Cardiac septum (tissue), 1 donor: Measurements from ENCODE around the gene STX8. TPM values are rescaled to one million over a fixed set of nuclear protein-coding genes. Genes with fewer than 3 reads are reported as not detected.

ENCODE experiments used
- DNase-seq: peaks from one replicate; pipeline ENCODE4 v3.0.0-alpha.2; 2020; ENCODE audit warnings: low spot score
- intact Hi-C: fragments of 100-400 bp; cut with DNase I; formaldehyde crosslinking; loops from one replicate; pipeline ENCODE4 v1.14.0; 2022
- total RNA-seq: library from RNA; stranded (reverse); fragmentation: NEBNext Ultra II Directional; extraction: Animal tissue kit (Norgen Biotek cat#: 25700); gene quantifications from one replicate; pipeline ENCODE4 v1.2.1, GENCODE V29; 2021
- donor health status: DM: no; HTN: no; CAD: no.

STX8 gene
- total RNA-seq, 1 donor from 2014 or later = 53.0 TPM

DNA sequence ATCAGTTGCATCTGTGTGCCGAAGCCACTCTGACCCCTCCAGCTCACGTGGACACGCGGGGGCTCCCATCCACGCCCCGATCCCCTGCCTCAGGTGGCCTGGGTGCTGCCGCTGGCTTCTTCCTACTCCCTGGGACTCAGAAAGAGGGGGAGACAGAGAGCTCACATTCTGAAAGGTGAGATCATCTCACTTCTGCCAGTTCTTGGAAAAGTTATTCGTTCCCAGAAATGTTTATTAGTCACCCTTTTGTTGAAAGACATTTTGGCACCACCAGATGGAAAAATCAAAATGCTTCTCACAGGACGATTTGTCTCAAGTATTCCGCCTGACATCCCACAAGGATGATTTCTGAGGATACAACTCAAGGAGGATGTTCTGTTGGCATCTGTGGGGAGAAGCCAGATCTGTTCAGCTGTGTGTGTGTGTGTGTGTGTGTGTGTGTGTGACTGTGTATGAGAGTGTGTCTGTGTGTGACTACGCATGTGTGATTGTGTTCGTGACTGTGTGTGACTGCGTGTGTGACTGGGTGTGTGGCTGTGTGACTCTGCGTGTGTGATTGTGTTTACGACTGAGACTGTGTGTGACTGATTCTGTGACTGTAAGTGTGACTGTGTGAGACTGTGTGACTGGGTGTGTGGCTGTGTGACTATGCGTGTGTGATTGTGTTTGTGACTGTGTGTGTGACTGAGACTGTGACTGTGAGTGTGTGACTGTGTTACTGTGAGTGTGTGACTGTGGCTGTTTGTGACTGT lies 347.0 kb downstream of the STX8 start:
- intact Hi-C loops = no loop called here
- DNase-seq = no peak

DNA sequence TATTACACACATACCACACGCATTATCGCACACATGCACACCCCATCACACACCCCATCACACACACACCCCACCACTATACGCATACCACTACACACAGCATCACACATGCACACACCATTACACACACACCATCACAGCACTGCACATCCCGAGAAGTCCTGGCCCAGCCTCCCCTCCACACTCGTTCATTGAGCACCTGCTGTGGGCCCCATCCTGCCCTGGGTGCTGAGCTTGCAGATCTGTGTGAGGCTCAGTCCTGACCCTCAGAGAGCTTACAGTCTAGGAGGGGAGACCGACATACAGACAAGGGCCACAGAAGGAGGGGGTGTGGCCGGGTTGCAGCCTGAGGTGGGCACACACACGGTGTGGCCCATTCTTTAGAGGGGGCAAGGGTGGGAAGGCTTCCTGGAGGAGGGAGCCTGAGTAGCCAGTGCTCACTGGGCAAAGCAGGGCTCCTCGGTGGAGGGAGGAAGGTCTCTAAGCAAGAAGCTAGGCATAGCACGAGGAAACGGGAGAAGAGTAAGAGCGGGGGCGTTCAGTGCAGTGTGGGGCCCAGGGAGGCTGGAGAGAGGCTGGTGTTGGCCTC lies 347.7 kb downstream of the STX8 start:
- intact Hi-C loops = no loop called here
- DNase-seq = no peak

DNA sequence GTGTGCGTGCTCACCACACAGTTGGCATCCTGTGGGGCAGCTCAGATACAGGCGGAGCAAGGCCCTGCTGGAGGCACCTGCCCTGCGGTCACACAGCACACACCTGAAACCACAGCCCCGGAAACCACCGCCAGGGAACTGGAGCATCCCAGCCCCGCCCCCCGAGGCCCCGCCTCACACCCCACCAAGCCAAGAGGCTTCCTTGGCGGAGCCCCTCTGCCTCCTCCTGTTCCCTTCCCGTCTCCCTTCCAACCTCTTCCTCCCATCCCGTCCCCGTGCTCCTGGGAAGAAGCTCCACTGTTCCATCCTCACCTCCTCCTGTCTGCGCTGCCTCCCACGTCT lies 348.9 kb downstream of the STX8 start:
- intact Hi-C loops = no loop called here
- DNase-seq = no peak

DNA sequence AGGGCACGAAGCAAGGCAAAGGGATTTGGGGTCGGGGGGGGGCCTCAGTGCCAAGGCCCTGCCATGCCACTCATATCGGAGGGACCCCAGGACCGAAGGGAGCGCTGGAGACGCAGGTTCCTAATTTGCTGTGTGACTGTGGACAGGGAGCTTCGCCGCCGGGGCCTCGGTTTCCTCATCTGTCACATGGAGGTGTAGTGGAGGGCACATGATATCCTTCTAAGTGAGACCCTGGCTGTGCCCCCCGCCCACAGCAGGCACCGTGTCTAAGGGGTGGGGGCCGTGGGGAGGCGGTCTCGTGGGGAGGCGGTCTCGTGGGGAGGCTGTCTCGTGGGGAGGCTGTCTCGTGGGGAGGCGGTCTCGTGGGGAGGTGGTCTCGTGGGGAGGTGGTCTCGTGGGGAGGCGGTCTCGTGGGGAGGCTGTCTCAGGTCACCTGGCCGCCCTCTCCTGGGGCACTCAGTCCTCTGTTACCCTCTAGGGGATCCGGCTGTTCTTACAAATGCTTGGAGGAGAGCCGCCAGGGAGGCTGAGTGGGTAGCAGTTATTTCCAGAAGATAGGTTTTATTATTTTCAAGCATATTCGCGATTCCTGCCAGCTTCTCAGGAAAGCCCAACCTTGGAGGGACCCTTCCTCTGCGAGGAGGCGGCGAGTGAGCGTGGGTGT lies 349.4 kb downstream of the STX8 start:
- intact Hi-C loops = no loop called here
- DNase-seq = no peak

DNA sequence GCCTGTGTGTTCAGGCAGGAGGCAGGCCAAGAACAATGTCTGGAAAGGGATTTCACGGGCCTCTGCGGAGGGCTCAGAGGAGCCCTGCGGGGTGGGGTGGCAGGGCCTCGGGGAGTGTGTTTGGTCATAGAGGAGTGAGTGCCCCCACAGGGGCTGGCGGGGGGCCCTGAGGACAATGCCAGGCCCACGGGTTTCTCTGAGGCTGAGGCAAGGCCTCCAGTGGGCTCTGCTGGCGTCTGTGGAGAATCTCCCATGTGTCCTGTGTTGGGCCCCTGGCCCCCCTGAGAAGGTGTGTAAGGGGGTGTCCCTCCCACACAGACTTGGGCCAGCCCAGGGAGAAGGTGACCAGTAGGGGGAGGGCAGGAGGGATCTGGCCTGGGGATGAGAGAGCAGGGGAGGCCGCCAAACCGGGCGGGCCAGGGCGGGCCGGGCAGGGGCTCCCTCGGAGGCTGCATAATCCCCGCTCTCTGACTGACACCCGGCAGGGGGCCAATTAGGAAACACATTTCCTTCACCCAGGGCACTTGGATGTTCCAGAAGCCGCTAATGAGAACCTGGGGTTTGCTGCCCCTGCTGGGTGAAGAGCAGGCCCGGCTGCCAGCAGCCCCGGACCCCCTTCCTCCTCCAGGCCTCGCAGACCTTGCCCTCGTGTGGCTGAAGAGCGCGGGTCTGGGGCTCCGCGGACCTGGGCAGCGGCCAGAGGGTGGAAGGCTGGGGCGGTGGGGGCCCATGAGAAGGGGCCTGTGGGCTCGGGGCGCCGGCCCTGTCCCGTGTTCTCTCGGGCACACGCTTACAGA lies 350.1 kb downstream of the STX8 start:
- no peak for DNase-seq
- intact Hi-C loops = no loop called here

DNA sequence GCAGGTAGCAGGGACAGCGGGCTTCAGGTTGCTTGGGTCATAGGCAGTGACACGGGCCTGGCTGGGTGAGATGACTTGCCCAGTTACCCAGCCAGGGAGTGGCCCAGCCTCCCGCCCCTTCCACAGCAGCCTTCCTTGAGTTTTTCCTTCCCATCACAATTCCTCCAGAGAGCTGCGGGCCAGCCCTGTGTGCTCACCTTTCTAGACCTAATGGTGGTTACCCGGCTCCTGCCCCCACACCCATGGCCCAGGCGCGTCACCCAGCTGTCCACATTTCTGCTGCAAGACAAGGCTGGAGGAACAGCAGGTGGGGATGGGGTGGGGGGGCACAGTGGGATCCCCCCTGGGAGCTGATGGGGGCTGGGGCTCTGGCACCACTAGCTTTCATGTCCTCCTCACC lies 351.1 kb downstream of the STX8 start:
- no peak for DNase-seq
- intact Hi-C loops = no loop called here

DNA sequence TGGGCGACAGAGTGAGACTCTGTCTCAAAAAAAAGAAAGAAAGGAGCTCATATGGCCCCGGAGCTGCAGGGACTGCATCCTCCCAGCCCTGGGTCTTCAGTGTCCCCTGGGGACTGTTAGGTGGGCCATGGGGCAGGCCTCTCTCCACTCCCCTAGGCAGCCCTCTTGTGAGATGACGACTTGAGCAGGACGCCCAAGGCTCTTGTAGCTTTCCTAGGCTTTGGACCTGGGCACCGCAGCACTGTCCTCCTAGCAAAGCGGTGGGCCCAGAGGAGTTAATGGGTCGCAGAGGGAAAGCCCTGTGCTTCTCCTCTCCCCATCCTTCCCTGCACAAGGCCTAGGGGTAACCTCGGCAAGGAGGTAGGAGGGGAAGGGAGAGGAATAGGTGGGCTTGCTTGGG lies 352.1 kb downstream of the STX8 start:
- intact Hi-C loops = no loop called here
- DNase-seq = no peak

DNA sequence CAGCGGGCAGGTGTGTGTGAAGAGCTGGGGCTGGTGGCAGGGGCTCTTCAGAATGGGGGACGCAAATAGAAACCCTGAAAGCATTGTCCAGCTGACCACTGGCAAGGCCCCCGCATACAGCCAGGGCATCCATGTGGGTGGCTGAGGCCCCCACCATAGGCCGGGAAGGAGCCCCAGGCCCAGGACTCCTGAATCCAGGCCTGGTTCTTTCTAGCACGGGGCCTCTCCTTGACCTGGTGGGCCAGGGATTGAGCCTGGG lies 353.8 kb downstream of the STX8 start:
- intact Hi-C loops = no loop called here

DNA sequence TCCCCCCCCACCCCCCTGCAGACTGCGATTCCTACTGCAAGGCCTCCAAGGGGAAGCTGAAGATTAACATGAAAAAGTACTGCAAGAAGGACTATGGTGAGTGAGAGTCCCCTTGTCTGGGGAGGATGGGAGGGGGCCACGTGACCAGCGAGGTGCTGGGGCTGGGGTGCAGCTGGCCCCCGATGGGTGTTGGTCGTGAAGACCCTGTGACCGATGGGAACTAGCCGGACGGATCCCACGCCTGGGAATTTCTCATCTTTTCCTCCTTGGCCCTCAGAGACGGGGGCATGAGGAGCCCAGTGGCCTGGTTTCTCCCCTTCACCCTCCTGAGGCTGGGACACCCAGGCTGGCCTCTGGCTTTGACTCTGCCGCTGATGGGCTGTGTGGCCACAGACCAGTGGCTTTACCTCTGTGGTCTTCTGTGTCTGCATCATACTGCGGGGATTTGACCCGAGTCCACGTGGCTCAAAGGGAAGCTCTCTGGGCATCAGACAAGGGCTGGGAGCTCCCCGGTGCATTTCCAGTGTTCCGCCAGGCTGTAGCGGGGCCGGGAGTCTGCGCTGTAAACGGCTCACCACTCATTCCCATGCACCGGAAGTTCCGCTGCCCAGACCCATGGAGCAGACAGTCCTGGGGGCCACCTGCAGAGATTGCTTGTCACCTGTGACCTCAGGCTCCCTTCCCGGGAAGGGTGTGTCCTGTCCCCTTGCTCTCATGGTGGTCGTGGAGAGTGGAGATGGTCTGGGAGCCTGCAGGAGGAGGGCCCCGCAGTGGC lies 354.3 kb downstream of the STX8 start:
- no peak for DNase-seq
- intact Hi-C loops = no loop called here

More for the DNA sequence above, 353.8 kb downstream of the STX8 start:
- no peak for DNase-seq

DNA sequence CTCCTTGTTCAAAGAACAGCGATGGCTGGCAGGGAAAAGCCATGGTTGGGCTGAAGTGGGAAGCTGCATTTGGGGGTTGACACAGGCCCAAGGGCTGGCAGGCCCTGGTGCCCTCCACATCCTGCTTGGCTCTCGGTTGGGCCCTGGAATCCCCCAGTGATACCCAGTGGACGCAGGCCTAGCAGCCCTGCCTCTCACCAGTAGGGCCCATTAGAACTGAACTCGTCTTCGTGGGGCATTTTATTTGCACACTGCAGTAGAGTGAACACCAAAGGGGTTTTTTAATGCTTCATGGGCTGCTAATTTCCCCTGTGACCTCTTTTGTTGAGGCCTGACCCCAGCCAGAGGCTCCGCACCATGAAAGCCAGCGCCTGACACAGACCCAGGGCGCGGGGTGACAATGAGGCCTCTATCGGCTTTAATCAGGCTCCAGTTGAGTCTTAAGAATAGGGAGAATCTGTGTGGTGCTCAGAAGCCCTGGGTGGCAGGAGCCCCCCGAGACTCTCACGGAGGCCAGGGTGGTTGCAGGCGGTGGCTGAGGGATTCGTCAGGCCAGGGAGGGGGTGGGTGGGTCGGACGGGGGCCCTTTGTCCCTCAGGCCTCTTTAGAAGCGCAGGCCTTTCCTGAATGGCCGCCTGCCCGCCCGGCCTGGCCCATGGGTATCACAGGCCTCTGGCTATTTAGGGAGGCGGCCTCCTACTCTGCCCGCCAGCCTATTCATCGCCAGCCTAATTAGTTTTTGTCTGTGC lies 355.0 kb downstream of the STX8 start:
- intact Hi-C loops = no loop called here
- no peak for DNase-seq

DNA sequence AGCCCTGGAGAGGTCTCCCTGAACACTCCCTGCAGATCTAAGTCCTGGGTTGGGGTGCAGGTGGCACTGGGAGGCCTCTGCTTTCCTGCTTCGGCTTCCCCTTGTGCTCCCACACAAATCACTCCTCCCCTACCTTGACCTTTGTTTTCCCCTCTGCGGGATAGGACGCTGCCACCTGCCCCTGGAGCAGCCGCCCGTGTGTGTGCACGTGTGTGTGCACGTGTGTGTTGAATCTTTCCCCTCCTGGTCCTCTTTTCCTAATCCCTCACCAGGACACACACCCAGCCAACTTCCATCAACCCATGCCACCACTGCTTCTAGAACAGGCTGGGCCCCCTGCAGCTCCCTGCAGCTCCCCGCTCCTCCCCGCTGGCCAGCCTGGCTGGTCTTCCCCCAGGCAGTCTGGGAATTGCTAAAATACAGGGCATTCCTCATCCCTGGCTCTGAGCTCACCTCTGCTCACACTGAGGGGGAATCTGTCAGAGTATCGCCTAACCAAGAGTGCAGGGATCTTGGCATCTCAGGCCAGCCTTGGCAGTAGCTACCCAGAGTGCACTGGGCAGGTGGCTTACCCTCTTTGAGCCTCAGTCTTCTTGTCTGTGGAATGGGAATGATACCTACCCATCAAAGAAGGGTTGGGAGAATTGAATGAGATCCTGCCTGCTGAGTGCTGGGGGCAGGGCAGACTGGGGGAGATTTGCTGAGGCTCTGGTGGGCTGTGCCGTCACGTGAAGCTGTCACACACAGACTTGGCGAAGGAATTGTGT lies 355.8 kb downstream of the STX8 start:
- intact Hi-C loops = no loop called here

DNA sequence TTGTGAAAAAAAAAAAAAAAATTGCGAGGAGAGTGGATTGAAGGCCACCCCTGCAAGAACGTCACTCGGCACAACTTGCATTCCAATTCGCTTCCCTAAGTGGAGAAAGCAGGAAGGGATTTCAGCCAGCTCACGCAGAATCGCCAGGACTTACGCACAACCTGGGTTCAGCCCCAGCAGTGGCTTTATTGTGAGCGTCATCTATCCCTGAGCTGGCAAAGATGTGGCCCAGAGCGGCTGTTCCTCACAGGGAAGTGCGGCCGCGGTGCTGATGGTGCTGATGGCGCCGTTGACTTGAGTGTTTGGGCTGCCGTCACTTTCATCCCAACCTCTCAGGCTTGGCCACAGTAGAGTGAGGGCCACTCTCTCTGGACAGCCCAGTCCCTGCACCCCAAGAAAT lies 356.7 kb downstream of the STX8 start:
- intact Hi-C loops = no loop called here
- no peak for DNase-seq

More for the DNA sequence above, 355.8 kb downstream of the STX8 start:
- no peak for DNase-seq

DNA sequence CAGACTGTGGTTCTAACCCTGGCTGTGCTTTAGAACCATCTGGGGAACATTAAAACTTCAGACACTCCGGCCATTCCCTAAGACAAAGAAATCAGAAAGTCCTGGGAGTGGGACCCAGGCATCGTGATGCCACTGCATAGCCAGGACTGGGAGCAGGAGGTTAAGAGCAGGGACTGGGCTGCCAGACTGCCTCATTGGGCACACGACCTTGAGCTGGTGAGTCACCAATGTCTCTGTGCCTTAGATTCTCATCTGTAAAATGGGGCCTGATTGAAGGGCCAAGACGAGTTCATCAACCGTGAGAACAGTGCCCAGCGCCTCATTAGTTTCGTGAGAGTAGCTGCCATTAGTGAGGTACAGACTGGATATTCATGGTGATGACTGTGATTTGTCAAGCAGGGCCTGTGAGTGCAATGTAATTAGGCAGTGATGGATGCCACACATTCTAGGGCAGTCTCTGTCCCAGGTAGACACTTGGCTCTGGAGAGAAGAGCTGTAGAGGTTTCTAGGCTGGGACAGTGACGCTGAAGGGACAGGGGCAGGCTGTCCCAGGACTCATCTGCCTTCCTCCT lies 357.5 kb downstream of the STX8 start:
- intact Hi-C loops = no loop called here
- no peak for DNase-seq

DNA sequence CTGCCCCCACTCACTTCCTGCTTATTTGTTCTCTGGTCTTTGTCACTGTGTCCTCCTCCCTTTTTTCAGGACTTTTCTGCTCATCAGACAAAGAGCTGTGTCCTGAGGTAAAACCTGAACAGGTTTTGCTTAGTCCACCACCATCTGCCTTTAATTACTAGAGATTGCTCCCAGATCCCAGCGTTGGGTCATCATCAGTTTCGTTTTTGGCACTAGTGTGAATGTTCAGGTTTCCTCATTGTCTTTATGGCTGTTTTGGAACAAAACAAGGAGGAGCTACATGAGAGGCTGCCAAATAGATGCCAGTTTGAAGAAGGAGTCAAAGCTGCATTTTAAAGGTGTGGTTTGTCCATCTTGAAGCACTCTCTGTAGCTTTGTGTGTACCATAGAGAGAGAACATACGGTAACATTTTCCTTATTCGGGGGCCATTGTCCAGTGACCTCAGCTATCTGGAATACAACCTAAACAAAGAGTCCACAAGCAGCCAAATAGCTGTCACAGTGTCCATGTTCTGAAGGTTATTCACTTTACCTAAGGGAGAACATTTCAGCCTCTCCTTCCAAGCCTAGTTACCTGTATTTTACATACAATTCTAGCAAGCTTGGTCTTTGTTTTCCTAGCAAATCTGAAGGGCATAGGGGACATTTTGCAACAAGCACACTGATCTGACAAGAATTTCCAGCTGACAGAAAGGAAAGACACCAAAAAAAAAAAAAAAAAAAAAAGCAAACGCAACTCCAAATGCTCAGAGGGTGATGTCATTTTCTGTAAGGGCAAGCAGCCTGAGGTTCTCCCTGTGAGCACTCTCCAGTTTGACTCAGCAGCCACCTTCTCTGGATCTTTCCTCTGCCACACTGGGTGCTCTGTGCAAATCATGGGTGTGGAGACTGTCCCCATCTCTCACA lies 358.2 kb downstream of the STX8 start:
- DNase-seq = no peak
- intact Hi-C loops = no loop called here

DNA sequence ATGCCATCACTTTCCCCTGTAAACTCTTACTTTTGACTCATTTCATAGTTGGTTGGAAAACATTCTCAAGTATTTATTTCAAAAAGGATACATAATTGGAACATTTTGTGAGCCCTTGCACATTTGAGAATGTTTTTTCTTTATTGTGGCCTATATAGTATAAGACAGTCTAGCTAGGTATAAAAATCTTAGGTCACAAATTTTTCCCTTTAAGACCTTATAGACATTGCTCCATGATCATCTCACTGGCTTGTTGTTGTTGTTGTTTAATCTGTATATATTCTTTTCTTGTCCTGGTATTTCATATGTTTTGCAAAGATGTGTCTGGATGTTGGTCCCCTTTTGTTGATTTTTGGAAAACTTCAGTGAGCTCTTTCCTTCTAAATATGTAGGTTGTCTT lies 360.2 kb downstream of the STX8 start:
- no peak for DNase-seq
- intact Hi-C loops = no loop called here

DNA sequence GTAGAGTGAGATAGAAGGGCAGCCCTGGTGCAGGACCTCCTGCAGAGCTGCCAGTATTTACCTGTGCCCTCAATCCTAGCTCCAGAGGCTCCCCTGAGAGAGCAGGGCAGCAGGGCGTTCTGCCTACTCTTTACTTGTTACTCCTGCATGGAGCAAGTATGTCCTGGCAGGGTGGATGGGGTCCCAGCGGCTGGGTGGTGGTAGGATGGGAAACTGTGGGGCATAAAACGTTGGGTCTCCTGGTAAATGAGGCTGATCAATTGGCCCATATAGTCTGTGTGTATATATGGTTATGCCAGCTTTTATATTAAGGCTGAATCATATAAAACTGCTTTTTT lies 362.3 kb downstream of the STX8 start:
- no peak for DNase-seq
- intact Hi-C loops = no loop called here
